IMR-90 (cell line): Measurements from ENCODE around the gene KATNA1.

ENCODE experiments used
- BHLHE40 ChIP-seq: fragments of 150-350 bp; IDR thresholded peaks from 2 replicates; pipeline ENCODE4 v1.6.1; 2016; ENCODE audit warnings: mild to moderate bottlenecking, low read depth, low read length
- CEBPB ChIP-seq: IDR thresholded peaks from 2 replicates; pipeline ENCODE4 v1.6.1; 2012; ENCODE audit warnings: low read depth, low read length, improper control_type of control experiment
- CHD1 ChIP-seq: IDR thresholded peaks from 2 replicates; pipeline ENCODE4 v1.6.1; 2012; ENCODE audit warnings: low read depth, low read length, improper control_type of control experiment
- FOS ChIP-seq: fragments of 150-350 bp; IDR thresholded peaks from 2 replicates; pipeline ENCODE4 v1.6.1; 2016; ENCODE audit warnings: low read depth, low read length
- MXI1 ChIP-seq: IDR thresholded peaks from 2 replicates; pipeline ENCODE4 v1.6.1; 2012; ENCODE audit warnings: low read depth, mild to moderate bottlenecking, low read length, moderate library complexity, borderline replicate concordance
- NFE2L2 ChIP-seq: fragments of 150-350 bp; IDR thresholded peaks from 2 replicates; pipeline ENCODE4 v1.6.1; 2016; ENCODE audit warnings: low read depth, mild to moderate bottlenecking, low read length
- POLR2A ChIP-seq: IDR thresholded peaks from 2 replicates; pipeline ENCODE4 v1.6.1; 2012; ENCODE audit warnings: mild to moderate bottlenecking, low read depth, low read length
- RAD21 ChIP-seq: IDR thresholded peaks from 2 replicates; pipeline ENCODE4 v1.6.1; 2012; ENCODE audit warnings: low read length, improper control_type of control experiment
- RFX5 ChIP-seq: IDR thresholded peaks from 2 replicates; pipeline ENCODE4 v1.8.0; 2012; ENCODE audit warnings: low read depth, mild to moderate bottlenecking, low read length, moderate library complexity
- SMC3 ChIP-seq: fragments of 150-350 bp; IDR thresholded peaks from 2 replicates; pipeline ENCODE4 v1.6.1; 2016; ENCODE audit warnings: low read depth, mild to moderate bottlenecking, antibody characterized with exemption, low read length, moderate library complexity
- TF ChIP-seq, protein P1 (sequence below): conservative IDR thresholded peaks from 2 replicates; pipeline ENCODE4 v1.5.1; 2012; ENCODE audit warnings: mild to moderate bottlenecking, low read depth, low read length, improper control_type of control experiment
- TF ChIP-seq, protein P2 (sequence below): fragments of 150-350 bp; IDR thresholded peaks from 2 replicates; pipeline ENCODE4 v1.6.1; 2017; ENCODE audit warnings: mild to moderate bottlenecking, antibody characterized with exemption, low read length, low read depth
- TF ChIP-seq, protein P3 (sequence below): fragments of 150-350 bp; IDR thresholded peaks from 2 replicates; pipeline ENCODE4 v1.6.1; 2016; ENCODE audit warnings: low read depth, mild to moderate bottlenecking, low read length, moderate library complexity, borderline replicate concordance

DNA sequence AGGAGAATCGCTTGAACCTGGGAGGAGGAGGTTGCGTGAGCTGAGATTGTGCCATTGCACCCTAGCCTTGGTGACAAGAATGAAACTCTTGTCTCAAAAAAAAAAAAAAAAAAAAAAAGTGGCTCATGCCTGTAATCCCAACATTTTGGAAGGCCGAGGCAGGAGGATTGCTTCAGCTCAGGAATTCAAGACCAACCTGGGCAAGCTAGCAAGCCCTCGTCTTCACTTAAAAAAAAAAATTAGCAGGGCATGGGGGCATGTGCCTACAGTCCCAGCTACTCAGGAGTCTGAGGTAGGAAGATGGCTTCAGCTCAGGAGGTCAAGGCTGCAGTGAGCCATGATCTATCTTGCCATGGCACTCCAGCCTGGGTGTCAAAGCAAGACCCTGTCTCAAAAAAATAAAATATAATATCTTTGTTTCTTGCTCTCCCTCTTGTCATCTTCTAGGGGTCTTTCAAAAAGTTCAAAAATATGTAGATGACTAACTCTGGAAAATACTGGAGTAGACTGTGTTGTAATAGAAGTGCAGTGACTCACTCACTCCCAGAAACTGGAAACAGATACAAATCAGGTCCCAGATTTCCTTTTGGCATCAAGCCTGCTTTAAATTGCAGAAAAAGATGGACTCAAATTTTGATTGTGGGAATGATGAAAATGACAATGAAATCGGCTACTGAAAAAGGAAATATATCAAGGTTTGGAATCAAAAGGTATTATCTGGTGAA lies 85.1 kb downstream of the KATNA1 start:
- TF ChIP-seq RFX5 (no peak), SMC3 (no peak), BHLHE40 (no peak; the same call in 1 of the 2 replicates), NFE2L2 (no peak), POLR2A (no peak), MXI1 (no peak), CHD1 (no peak), RAD21 (no peak), CEBPB (peak; percentile 90), FOS (peak; percentile 94)
- TF ChIP-seq, protein P1, sequence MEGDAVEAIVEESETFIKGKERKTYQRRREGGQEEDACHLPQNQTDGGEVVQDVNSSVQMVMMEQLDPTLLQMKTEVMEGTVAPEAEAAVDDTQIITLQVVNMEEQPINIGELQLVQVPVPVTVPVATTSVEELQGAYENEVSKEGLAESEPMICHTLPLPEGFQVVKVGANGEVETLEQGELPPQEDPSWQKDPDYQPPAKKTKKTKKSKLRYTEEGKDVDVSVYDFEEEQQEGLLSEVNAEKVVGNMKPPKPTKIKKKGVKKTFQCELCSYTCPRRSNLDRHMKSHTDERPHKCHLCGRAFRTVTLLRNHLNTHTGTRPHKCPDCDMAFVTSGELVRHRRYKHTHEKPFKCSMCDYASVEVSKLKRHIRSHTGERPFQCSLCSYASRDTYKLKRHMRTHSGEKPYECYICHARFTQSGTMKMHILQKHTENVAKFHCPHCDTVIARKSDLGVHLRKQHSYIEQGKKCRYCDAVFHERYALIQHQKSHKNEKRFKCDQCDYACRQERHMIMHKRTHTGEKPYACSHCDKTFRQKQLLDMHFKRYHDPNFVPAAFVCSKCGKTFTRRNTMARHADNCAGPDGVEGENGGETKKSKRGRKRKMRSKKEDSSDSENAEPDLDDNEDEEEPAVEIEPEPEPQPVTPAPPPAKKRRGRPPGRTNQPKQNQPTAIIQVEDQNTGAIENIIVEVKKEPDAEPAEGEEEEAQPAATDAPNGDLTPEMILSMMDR: no peak
- TF ChIP-seq, protein P2, sequence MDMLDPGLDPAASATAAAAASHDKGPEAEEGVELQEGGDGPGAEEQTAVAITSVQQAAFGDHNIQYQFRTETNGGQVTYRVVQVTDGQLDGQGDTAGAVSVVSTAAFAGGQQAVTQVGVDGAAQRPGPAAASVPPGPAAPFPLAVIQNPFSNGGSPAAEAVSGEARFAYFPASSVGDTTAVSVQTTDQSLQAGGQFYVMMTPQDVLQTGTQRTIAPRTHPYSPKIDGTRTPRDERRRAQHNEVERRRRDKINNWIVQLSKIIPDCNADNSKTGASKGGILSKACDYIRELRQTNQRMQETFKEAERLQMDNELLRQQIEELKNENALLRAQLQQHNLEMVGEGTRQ: no peak
- TF ChIP-seq, protein P3, sequence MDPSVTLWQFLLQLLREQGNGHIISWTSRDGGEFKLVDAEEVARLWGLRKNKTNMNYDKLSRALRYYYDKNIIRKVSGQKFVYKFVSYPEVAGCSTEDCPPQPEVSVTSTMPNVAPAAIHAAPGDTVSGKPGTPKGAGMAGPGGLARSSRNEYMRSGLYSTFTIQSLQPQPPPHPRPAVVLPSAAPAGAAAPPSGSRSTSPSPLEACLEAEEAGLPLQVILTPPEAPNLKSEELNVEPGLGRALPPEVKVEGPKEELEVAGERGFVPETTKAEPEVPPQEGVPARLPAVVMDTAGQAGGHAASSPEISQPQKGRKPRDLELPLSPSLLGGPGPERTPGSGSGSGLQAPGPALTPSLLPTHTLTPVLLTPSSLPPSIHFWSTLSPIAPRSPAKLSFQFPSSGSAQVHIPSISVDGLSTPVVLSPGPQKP: no peak
